ENCODE results near the gene GAS7. TPM values are rescaled to one million over a fixed set of nuclear protein-coding genes. Genes with fewer than 3 reads are reported as not detected.

GAS7 gene
- total RNA-seq, 2 donors from 2014 or later, result 69.0 to 70.8 TPM

GRCh38 chr17:9908649-9909042, 289.8 kb downstream of the GAS7 start:
- Histone ChIP-seq H3K4me3 (no peak overlapping the region), H3K4me1 (ENCODE audit: control insufficient read depth in 1 of 2, low read depth in 2 of 2) (no peaks in the 10 kb centered on the region), H3K27me3 (replicated peaks; ENCODE audit: insufficient read depth) (no peaks in the 10 kb centered on the region), H3K36me3 (no peaks in the 10 kb centered on the region), H3K9me3 (no peaks in the 10 kb centered on the region), H3K27ac (no peak overlapping the region)
- ATAC-seq (ENCODE audit: insufficient number of reproducible peaks, low FRiP score, low read depth), result no peak
- DNase-seq (ENCODE audit: low spot score), result no peak
- TF ChIP-seq CTCF (IDR thresholded peaks at IDR 0.05), result no peak

- Histone ChIP-seq H3K27ac (no peak overlapping the region), H3K4me1 (ENCODE audit: control insufficient read depth in 1 of 2, low read depth in 2 of 2) (no peaks in the 10 kb centered on the region), H3K27me3 (replicated peaks; ENCODE audit: insufficient read depth) (no peaks in the 10 kb centered on the region), H3K4me3 (no peak overlapping the region), H3K9me3 (no peaks in the 10 kb centered on the region), H3K36me3 (no peaks in the 10 kb centered on the region)
- no peak for TF ChIP-seq CTCF (IDR thresholded peaks at IDR 0.05)
- ATAC-seq (ENCODE audit: insufficient number of reproducible peaks, low FRiP score, low read depth) (no peak), DNase-seq (ENCODE audit: low spot score) (no peak)
Measured at GRCh38 chr17:9907883-9908648, 290.3 kb downstream of the GAS7 start.

- Histone ChIP-seq H3K4me1 (ENCODE audit: control insufficient read depth in 1 of 2, low read depth in 2 of 2) (no peaks in the 10 kb centered on the region), H3K36me3 (no peaks in the 10 kb centered on the region), H3K27ac (no peak overlapping the region), H3K4me3 (no peak overlapping the region), H3K27me3 (replicated peaks; ENCODE audit: insufficient read depth) (no peaks in the 10 kb centered on the region), H3K9me3 (no peaks in the 10 kb centered on the region)
- DNase-seq (ENCODE audit: low spot score), result no peak
- no peak for ATAC-seq (ENCODE audit: insufficient number of reproducible peaks, low FRiP score, low read depth)
- no peak for TF ChIP-seq CTCF (IDR thresholded peaks at IDR 0.05)
Measured at GRCh38 chr17:9907131-9907530, 291.3 kb downstream of the GAS7 start.

GRCh38 chr17:9906616-9907015, 291.8 kb downstream of the GAS7 start:
- H3K4me1 ChIP-seq (ENCODE audit: control insufficient read depth in 1 of 2, low read depth in 2 of 2), result no peaks in the 10 kb centered on the region

GRCh38 chr17:9905902-9906301, 292.5 kb downstream of the GAS7 start:
- TF ChIP-seq CTCF (IDR thresholded peaks at IDR 0.05), result no peak
- DNase-seq (ENCODE audit: low spot score) (no peak), ATAC-seq (ENCODE audit: insufficient number of reproducible peaks, low FRiP score, low read depth) (no peak)
- H3K4me1 ChIP-seq (ENCODE audit: control insufficient read depth in 1 of 2, low read depth in 2 of 2), result no peaks in the 10 kb centered on the region
- no peaks in the 10 kb centered on the region for H3K9me3 ChIP-seq
- no peaks in the 10 kb centered on the region for H3K36me3 ChIP-seq
- H3K27me3 ChIP-seq (replicated peaks; ENCODE audit: insufficient read depth), result no peaks in the 10 kb centered on the region
- H3K27ac ChIP-seq, result no peak overlapping the region
- no peak overlapping the region for H3K4me3 ChIP-seq

More at GRCh38 chr17:9906616-9907015, 291.8 kb downstream of the GAS7 start:
- Histone ChIP-seq H3K4me3 (no peak overlapping the region), H3K27me3 (replicated peaks; ENCODE audit: insufficient read depth) (no peaks in the 10 kb centered on the region), H3K9me3 (no peaks in the 10 kb centered on the region), H3K36me3 (no peaks in the 10 kb centered on the region), H3K27ac (no peak overlapping the region)
- no peak for TF ChIP-seq CTCF (IDR thresholded peaks at IDR 0.05)
- no peak for ATAC-seq (ENCODE audit: insufficient number of reproducible peaks, low FRiP score, low read depth)
- no peak for DNase-seq (ENCODE audit: low spot score)

Measured in thoracic aorta (tissue), 2 donors.